GM19328 (cell line): Measurements from ENCODE around the gene IQGAP2.

Source experiments
- ATAC-seq: cut with Tn5 transposase; IDR thresholded peaks from one replicate; pipeline ENCODE4 v1.9.1; 2021; ENCODE audit warnings: mild to moderate bottlenecking, moderate library complexity; ENCODE audit not compliant: unreplicated experiment

The IQGAP2 gene

GRCh38 chr5:76475385-76475784 is 72.3 kb downstream of the IQGAP2 start:
- no peak for ATAC-seq

DNA sequence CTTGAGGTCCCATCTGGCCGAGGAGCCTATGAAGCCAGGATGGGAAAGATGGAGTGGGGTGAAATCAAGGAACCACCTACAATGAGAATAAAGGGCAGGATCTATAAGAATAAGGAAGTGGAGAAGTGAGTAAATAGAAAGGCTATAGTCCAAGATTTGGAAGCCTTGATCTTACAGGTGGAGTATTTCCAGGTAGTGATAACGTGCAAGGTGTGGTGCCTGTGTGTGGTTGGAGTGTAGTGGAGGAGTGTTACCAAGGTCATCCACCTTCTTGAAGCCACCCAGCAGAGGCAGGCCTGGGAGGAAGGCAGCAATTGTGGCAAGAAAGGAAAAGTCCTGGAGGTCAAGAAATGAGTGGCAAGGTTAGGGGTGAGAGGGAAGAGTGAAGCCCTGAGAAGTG is 72.9 kb downstream of the IQGAP2 start:
- no peak for ATAC-seq

GRCh38 chr5:76476474-76477038 is 73.5 kb downstream of the IQGAP2 start:
- no peak for ATAC-seq

DNA sequence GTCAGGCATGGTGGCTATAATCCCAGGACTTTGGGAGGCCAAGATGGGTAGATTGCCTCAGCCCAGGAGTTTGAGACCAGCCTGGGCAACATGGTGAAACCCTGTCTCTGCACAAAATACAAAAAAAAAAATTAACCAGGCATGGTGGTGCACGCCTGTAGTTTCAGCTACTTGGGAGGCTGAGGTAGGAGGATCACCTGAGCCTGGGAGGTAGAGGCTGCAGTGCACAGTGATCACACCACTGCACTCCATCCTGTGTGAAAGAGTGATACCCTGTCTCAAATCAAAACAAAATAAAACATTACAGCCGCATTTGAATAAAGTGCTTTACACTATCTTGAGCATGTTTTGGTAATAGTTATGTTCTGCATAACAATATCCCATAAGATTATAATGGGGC is 74.0 kb downstream of the IQGAP2 start:
- no peak for ATAC-seq

DNA sequence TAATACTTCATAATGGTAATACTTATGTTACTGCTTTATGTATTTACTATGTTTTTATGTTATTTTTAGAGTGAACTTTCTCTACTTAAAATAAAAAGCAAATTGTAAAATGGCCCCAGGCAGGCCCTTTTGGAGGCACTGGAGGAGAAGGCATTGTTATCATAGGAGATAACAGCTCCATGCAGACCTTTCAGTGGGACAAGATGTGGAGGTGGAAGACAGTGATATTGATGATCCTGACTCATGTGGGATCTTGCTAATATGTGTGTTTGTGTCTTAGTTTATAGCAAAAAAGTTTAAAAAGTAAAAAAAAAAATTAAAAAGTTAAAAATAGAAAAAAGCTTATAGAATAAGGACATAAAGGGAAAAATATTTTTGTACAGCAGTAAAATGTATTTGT is 74.5 kb downstream of the IQGAP2 start:
- no peak for ATAC-seq

- no peak for ATAC-seq
Measured at GRCh38 chr5:76479281-76479680, 76.2 kb downstream of the IQGAP2 start.

- no peak for ATAC-seq
Measured at GRCh38 chr5:76479973-76480667, 77.0 kb downstream of the IQGAP2 start.

DNA sequence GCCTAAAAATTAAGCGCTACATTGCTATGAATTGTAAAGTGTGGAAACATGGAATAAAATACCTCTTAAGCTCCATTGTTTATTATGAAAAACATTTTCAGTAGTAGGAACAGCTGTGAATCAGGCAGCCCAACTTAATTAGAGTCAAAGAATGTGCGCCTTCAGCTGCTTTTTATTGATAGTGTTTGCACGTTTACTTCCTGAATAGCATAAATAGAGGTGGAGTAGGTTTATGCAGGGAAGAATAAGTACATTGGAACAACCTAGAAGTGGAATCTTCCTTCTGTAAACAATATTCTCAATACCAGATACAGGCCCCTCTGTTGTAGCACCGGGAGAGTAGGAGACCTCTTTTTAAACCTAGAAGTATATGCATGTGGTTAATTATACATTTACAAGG is 79.9 kb downstream of the IQGAP2 start:
- no peak for ATAC-seq

GRCh38 chr5:76483433-76483832 is 80.3 kb downstream of the IQGAP2 start:
- ATAC-seq = no peak

DNA sequence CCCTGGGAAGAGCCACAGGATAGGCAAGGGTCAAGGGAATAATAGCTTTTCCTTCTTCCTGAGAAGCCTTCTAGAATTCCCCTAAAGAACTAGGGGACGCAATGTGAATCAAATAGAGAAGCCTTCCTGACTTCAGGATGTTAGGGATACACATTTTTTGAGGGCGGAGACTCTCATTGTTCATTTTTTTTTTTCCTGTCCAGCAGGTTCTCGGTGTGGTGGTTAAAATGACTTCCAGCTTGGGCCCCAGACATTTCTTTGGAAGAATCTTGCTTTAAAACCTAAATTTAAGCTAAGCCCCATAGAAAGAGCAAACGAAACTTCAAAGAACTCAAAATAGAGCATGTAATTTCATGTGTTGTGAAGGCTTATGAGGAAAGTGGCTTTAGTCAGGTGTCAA is 80.8 kb downstream of the IQGAP2 start:
- ATAC-seq = no peak

DNA sequence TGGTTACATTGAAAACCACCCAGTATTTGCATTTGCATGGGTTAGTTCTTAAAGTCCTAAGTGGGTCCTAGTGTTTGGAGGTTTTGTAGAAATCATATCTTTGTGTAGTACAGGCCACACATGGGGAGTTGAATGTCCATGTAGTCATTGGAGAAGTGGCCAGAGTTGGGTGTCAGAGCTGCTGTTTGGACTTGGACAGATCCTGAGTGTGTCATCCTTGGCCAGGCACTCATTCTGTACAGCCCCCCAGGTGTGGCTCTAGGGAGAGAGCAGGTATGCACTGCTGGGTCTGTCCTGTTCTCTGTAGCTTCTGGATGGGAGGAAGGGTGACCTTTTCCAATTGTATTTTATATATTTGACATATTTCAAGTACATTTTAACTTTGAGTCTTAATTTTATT is 82.4 kb downstream of the IQGAP2 start:
- ATAC-seq = no peak

- ATAC-seq = no peak
Measured at GRCh38 chr5:76487386-76487785, 84.3 kb downstream of the IQGAP2 start.

- ATAC-seq = no peak
Measured at GRCh38 chr5:76487821-76488220, 84.7 kb downstream of the IQGAP2 start.

DNA sequence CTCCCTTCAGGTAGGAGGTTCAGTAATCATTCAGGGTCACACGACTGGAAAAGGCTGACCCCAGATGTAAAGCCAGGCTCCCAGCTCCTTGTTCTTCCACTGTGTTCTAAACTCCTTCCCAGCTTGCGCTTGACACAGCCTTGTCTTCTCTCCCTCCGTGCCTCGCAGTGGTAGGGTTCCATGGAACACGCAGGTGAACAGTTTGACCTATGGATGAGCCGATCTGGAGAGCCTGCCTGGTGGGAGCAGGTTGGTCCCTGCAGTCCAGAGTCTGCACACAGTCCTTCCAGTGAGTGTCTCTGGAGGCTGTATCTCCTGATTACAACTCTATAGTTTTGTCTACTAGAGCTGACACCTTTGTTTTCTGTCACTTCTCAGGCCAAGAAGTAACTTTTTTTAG is 85.9 kb downstream of the IQGAP2 start:
- ATAC-seq = no peak

DNA sequence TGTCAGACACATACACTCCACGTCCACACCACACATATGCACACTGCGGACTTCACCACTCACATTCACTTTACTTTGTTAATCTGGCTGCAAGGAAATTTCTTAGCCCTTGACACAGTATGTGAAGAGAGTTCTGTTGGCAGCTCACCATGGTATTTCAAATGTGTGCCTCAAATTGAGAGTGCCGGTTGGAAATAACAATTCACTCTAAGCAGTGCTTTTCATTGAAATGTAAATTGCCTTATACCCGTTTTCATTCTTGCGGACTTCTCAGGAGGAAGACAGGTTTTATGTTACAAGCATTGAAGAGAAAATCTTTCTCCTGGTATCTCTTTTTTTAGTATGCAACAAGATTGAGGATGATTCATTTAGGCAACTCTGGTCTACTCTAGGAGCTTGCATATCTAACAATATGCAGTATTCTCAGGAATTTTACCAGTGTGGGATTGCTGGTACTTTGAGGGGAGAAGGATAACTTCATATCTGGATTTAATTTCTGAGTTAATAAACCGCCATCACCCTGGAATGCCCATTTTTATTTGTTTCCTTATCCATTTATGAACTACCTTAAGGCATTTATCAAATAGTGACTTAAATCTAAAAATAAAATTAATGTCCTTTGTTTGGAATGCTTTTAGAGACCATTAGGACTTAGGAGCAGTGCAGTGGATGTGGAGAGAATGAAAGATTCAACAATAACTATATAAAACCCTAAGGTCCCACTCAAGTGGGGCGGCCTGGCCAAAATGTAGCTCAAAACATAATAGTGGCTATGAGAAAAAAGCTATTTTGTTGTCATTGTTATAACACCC is 87.0 kb downstream of the IQGAP2 start:
- no peak for ATAC-seq

DNA sequence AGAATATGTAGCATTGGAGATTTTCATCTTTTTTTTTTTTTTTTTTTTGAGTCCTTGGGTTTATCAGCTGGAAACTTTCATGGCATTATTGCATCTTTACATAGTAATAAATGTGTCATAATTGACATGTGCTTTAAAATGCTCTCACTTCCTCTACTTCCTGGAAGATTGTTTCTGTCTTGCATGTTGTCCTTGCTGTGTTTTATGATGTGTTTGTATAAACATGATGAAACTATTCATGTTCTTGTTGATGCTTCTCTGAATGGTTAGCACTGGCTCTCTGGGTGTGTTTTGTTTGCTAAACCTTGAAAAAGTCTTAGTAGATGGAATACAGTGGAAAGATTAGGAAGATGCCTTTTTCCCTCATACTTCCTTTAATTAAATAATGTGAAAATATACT is 87.9 kb downstream of the IQGAP2 start:
- ATAC-seq = no peak

- no peak for ATAC-seq
Measured at GRCh38 chr5:76492819-76493189, 89.7 kb downstream of the IQGAP2 start.

GRCh38 chr5:76493190-76493837 is 90.2 kb downstream of the IQGAP2 start:
- no peak for ATAC-seq

DNA sequence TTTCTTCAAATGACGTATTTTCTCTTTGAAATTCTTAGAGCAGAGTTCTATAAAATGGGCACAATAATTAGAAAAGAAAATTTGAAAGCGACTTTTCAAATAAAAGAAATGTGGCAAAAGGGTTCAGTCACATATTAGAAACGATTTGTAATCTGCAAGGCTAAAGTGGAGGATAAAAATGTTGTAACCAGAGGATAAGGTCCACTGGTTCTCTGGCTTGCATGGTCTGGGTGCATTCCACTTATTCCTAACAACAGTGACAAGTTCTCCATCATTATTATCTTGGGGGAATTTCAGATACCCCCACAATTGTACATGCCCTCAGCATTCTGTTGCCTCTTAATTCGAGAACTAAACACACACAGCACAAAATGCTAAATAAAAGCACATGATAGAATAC is 91.1 kb downstream of the IQGAP2 start:
- no peak for ATAC-seq

GRCh38 chr5:76495870-76496269 is 92.8 kb downstream of the IQGAP2 start:
- ATAC-seq = no peak

DNA sequence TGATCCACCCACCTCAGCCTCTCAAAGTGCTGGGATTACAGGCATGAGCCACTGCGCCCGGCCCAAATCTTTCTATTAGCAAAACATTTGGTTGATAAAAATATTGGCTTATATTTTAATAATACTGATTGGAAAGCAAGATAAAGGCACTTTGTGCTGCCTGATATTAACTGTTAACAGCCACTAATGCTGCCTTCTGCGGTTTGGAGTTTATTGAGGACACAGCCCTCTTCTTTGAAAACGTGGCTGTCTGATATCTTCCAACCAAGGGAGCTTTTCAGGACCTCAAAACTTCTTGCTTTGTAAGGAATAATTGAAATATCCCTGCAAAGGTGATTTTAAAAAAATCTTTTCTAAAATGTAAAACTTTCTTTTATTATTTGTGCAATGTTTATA is 94.0 kb downstream of the IQGAP2 start:
- no peak for ATAC-seq
